C4-2B (cell line): ENCODE data around the gene ACOXL.

ENCODE experiments used
- CTCF ChIP-seq: fragments of 450-650 bp; conservative IDR thresholded peaks from 2 replicates; pipeline ENCODE4 v1.5.1; 2017; ENCODE audit warnings: mild to moderate bottlenecking
- ZFX ChIP-seq: fragments of 450-650 bp; IDR thresholded peaks from 2 replicates; pipeline ENCODE4 v1.6.1; 2017

GRCh38 chr2:110991911-110992310 lies 259.5 kb downstream of the ACOXL start:
- no peak for TF ChIP-seq ZFX
- TF ChIP-seq CTCF: no peak
